Ovary (tissue), 3 donors: ENCODE results near the gene ST7.

Experiments used
- POLR2A ChIP-seq: fragments of 450-650 bp; IDR thresholded peaks from one replicate; pipeline ENCODE4 v1.6.1; 2017; ENCODE audit warnings: antibody characterized with exemption, mild to moderate bottlenecking, moderate library complexity
- TF ChIP-seq, protein P1 (sequence below), 3 donors: fragments of 450-650 bp in 2 of 3; fragments of 200-600 bp in 1 of 3; IDR thresholded peaks; one replicate each; pipeline versions ENCODE4 v1.5.1 to v1.8.0; 2016 to 2022; ENCODE audit warnings: antibody characterized with exemption in 3 of 3, mild to moderate bottlenecking in 1 of 3
- donor health status: DM: no; HTN: no; CAD: no.

DNA sequence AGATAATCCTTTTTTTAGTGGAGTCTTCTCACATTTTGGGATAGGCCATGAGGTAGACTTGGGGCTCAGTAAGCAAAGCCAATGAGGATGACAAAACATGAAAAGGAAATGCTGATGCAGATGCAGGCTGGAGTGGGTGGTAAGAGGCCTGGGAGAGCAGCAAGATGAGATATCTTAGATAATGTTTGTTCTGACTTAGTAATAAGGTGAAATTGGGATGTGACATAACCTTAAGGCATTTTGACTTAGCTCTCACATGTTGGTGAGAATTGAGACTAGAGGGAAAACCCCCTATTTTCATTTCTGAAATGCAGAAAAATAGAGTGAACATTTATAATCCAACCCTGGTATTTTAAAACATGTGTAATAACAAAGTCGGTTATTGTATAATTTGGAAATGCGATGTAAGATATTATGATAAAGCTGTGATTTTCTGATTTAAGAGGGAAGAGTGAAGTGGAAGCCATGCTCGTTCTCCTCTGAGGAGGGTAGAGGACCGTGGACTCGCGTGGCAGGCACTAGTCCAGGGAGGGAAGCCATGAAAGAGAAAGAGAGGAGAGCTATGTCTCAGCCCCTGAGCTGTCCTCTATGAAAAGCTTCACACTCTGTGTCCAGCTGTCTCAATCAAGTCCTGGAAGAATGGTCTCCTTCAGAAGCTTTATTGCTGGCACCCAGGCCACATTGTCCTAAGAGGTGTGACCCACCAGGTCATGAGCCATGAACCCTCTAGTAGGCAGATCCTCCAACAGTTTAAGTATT, 57.3 kb downstream of the ST7 start:
- no peak for TF ChIP-seq POLR2A
- TF ChIP-seq, protein P1, sequence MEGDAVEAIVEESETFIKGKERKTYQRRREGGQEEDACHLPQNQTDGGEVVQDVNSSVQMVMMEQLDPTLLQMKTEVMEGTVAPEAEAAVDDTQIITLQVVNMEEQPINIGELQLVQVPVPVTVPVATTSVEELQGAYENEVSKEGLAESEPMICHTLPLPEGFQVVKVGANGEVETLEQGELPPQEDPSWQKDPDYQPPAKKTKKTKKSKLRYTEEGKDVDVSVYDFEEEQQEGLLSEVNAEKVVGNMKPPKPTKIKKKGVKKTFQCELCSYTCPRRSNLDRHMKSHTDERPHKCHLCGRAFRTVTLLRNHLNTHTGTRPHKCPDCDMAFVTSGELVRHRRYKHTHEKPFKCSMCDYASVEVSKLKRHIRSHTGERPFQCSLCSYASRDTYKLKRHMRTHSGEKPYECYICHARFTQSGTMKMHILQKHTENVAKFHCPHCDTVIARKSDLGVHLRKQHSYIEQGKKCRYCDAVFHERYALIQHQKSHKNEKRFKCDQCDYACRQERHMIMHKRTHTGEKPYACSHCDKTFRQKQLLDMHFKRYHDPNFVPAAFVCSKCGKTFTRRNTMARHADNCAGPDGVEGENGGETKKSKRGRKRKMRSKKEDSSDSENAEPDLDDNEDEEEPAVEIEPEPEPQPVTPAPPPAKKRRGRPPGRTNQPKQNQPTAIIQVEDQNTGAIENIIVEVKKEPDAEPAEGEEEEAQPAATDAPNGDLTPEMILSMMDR (IDR thresholded peaks at IDR 0.05) = no peak
